Frontal cortex (tissue), 4 donors: ENCODE results near the gene RCAN2. TPM values are rescaled to one million over a fixed set of nuclear protein-coding genes. Genes with fewer than 3 reads are reported as not detected.

ENCODE experiments used
- DNase-seq, 2 donors: peaks; one replicate each; pipeline ENCODE4 v3.0.0; 2012; ENCODE audit warnings: low spot score in 2 of 2
- FAIRE-seq: peaks from 2 replicates; lab custom pipeline; 2012; peaks lifted over from hg19 to GRCh38; lab: Jason Lieb, UNC
- total RNA-seq: library from RNA; depleted of rRNA; stranded (reverse); fragments of >200 nt; gene quantifications from one replicate; pipeline ENCODE4 v1.2.3, GENCODE V29; 2014
- donor health status: control.
- donor health status: control.
- donor health status: control.

The RCAN2 gene
- total RNA-seq, 1 donor from 2014 or later: 15.1 TPM

GRCh38 chr6:46235242-46235641 lies 256.0 kb downstream of the RCAN2 start:
- no peak for FAIRE-seq
- DNase-seq: no peak

- DNase-seq (no peak), FAIRE-seq (no peak)
These were observed 256.5 kb downstream of the RCAN2 start for GRCh38 chr6:46234700-46235099.

- DNase-seq (no peak), FAIRE-seq (no peak)
These were observed 257.1 kb downstream of the RCAN2 start for GRCh38 chr6:46234156-46234556.

GRCh38 chr6:46233129-46233528 lies 258.1 kb downstream of the RCAN2 start:
- DNase-seq (no peak), FAIRE-seq (no peak)

GRCh38 chr6:46222286-46222685 lies 269.0 kb downstream of the RCAN2 start:
- DNase-seq (no peak), FAIRE-seq (no peak)

GRCh38 chr6:46221222-46221793 lies 269.9 kb downstream of the RCAN2 start:
- DNase-seq: peak; percentile 26 to 32
- peak; percentile 98 for FAIRE-seq

- no peak for FAIRE-seq
- DNase-seq: no peak
These were observed 270.7 kb downstream of the RCAN2 start for GRCh38 chr6:46220352-46221221.

- FAIRE-seq: no peak
- DNase-seq: no peak
These were observed 271.6 kb downstream of the RCAN2 start for GRCh38 chr6:46219661-46220060.

- FAIRE-seq: no peak
- DNase-seq: no peak
These were observed 272.8 kb downstream of the RCAN2 start for GRCh38 chr6:46218457-46218856.

GRCh38 chr6:46217671-46218131 lies 273.5 kb downstream of the RCAN2 start:
- no peak for FAIRE-seq

GRCh38 chr6:46216879-46217278 lies 274.4 kb downstream of the RCAN2 start:
- FAIRE-seq (no peak), DNase-seq (no peak)

More at GRCh38 chr6:46217671-46218131, 273.5 kb downstream of the RCAN2 start:
- DNase-seq: peak; percentile 8 to 29

GRCh38 chr6:46215777-46216176 lies 275.5 kb downstream of the RCAN2 start:
- FAIRE-seq: no peak

GRCh38 chr6:46215213-46215612 lies 276.0 kb downstream of the RCAN2 start:
- FAIRE-seq (no peak), DNase-seq (no peak)

More at GRCh38 chr6:46215777-46216176, 275.5 kb downstream of the RCAN2 start:
- DNase-seq: no peak

- FAIRE-seq (no peak), DNase-seq (no peak)
These were observed 279.3 kb downstream of the RCAN2 start for GRCh38 chr6:46211917-46212316.

GRCh38 chr6:46210294-46210693 lies 281.0 kb downstream of the RCAN2 start:
- FAIRE-seq: no peak

GRCh38 chr6:46208303-46208702 lies 282.9 kb downstream of the RCAN2 start:
- DNase-seq (no peak), FAIRE-seq (no peak)

More at GRCh38 chr6:46210294-46210693, 281.0 kb downstream of the RCAN2 start:
- no peak for DNase-seq

- FAIRE-seq (no peak), DNase-seq (peak in 1 of 2 donors; percentile 16)
These were observed 284.1 kb downstream of the RCAN2 start for GRCh38 chr6:46207174-46207573.

- FAIRE-seq: no peak
- no peak for DNase-seq
These were observed 286.2 kb downstream of the RCAN2 start for GRCh38 chr6:46204880-46205650.

- DNase-seq (peak in 1 of 2 donors; percentile 12), FAIRE-seq (no peak)
These were observed 287.7 kb downstream of the RCAN2 start for GRCh38 chr6:46203391-46204177.

GRCh38 chr6:46201702-46202101 lies 289.5 kb downstream of the RCAN2 start:
- FAIRE-seq (no peak), DNase-seq (no peak)
